H1 (cell line): ENCODE measurements around the gene OR8B8. TPM values are rescaled to one million over a fixed set of nuclear protein-coding genes. Genes with fewer than 3 reads are reported as not detected.

Source experiments
- CTCF ChIA-PET: fragments of 300-600 bp; sonication (Branson Sonifier 250); formaldehyde crosslinking; loops from one replicate; lab custom pipeline; 2021; ENCODE audit not compliant: partially characterized antibody; lab: Charles Lee
- POLR2A ChIA-PET: fragments of 300-600 bp; sonication (Branson Sonifier 250); formaldehyde crosslinking; loops from one replicate; lab custom pipeline; 2021; ENCODE audit warnings: inconsistent platforms; ENCODE audit not compliant: partially characterized antibody; lab: Charles Lee
- DNase-seq, 2 experiments: peaks; one replicate each; pipeline versions ENCODE4 v3.0.0 to v3.0.0-alpha.2; 2010 to 2022; ENCODE audit warnings: low spot score in 2 of 2, low read depth in 1 of 2, mixed read lengths in 1 of 2
- FAIRE-seq: peaks from 2 replicates; lab custom pipeline; 2011; peaks lifted over from hg19 to GRCh38; lab: Jason Lieb, UNC
- H2AFZ ChIP-seq: 2 replicates; pipeline ENCODE4 v1.8.1; 2012; ENCODE audit warnings: low read length, inconsistent platforms
- H2AK5ac ChIP-seq: 2 replicates; pipeline ENCODE4 v1.6.1; 2013; ENCODE audit warnings: low read depth, low read length
- H2BK120ac ChIP-seq: replicated peaks from 2 replicates; pipeline ENCODE3; 2013; ENCODE audit warnings: low read depth, low read length, inconsistent platforms
- H2BK12ac ChIP-seq: 2 replicates; pipeline ENCODE4 v1.6.1; 2013; ENCODE audit warnings: low read depth, low read length
- H2BK15ac ChIP-seq: 2 replicates; pipeline ENCODE4 v1.6.1; 2013; ENCODE audit warnings: low read length
- H2BK20ac ChIP-seq: 2 replicates; pipeline ENCODE4 v1.6.1; 2013; ENCODE audit warnings: low read length
- H2BK5ac ChIP-seq: 2 replicates; pipeline ENCODE4 v1.6.1; 2013; ENCODE audit warnings: low read depth, low read length
- H3K14ac ChIP-seq: 2 replicates; pipeline ENCODE4 v1.6.1; 2013; ENCODE audit warnings: inconsistent platforms; ENCODE audit not compliant: insufficient read length
- H3K18ac ChIP-seq: 2 replicates; pipeline ENCODE4 v1.6.1; 2013; ENCODE audit warnings: low read length; ENCODE audit errors: extremely low read depth
- H3K23ac ChIP-seq: 2 replicates; pipeline ENCODE4 v1.6.1; 2013; ENCODE audit warnings: inconsistent platforms; ENCODE audit not compliant: insufficient read length
- H3K23me2 ChIP-seq: 2 replicates; pipeline ENCODE4 v1.6.1; 2013; ENCODE audit warnings: low read depth, low read length
- H3K27ac ChIP-seq: 2 replicates; pipeline ENCODE4 v1.6.1; 2011; ENCODE audit warnings: low read depth, low read length, inconsistent platforms
- H3K27me3 ChIP-seq, 4 experiments: replicated peaks in 1 of 4; 1 replicate in 1 of 4; 2 replicates in 3 of 4; pipeline versions ENCODE4 v1.6.1 to v1.8.1; 2011 to 2013; ENCODE audit warnings: low read length in 3 of 4, mild to moderate bottlenecking in 3 of 4, inconsistent platforms in 2 of 4, mixed read lengths in 2 of 4, moderate library complexity in 1 of 4; ENCODE audit not compliant: control insufficient read depth in 3 of 4, insufficient read depth in 3 of 4; ENCODE audit errors: extremely low read depth in 1 of 4
- H3K36me3 ChIP-seq, 4 experiments: 2 replicates each; pipeline versions ENCODE4 v1.6.1 to v1.8.1; 2011 to 2013; ENCODE audit warnings: mild to moderate bottlenecking in 4 of 4, low read length in 3 of 4, moderate library complexity in 2 of 4, control low read depth in 1 of 4, inconsistent platforms in 1 of 4; ENCODE audit not compliant: insufficient read depth in 4 of 4, control insufficient read depth in 2 of 4
- H3K4ac ChIP-seq: replicated peaks from 2 replicates; pipeline ENCODE3; 2013; ENCODE audit warnings: low read length, low read depth, mixed read lengths, inconsistent platforms; ENCODE audit not compliant: insufficient read length
- H3K4me1 ChIP-seq, 4 experiments: replicated peaks in 1 of 4; 1 replicate in 1 of 4; 2 replicates in 3 of 4; pipeline versions ENCODE4 v1.6.1 to v1.8.1; 2011 to 2013; ENCODE audit warnings: low read length in 3 of 4, inconsistent platforms in 2 of 4, mixed read lengths in 1 of 4; ENCODE audit not compliant: insufficient read depth in 4 of 4, control insufficient read depth in 3 of 4
- H3K4me2 ChIP-seq, 2 experiments: 2 replicates each; pipeline versions ENCODE4 v1.6.1 to v1.8.1; 2011 to 2013; ENCODE audit warnings: low read depth in 2 of 2, low read length in 2 of 2, control low read depth in 1 of 2, inconsistent platforms in 1 of 2, mild to moderate bottlenecking in 1 of 2; ENCODE audit not compliant: insufficient read depth in 1 of 2
- H3K4me3 ChIP-seq, 4 experiments: fragments of 200-600, 300-600 bp in 1 of 4; sonication (generic), shearing (Covaris generic), sonication (Bioruptor Twin) in 1 of 4; 2 replicates each; pipeline versions ENCODE4 v1.5.1 to v1.8.1; 2011 to 2016; ENCODE audit warnings: low read length in 4 of 4, low read depth in 3 of 4, control low read depth in 2 of 4, inconsistent platforms in 2 of 4, mild to moderate bottlenecking in 2 of 4, mixed read lengths in 1 of 4, moderate library complexity in 1 of 4; ENCODE audit not compliant: insufficient read depth in 2 of 4; ENCODE audit errors: extremely low read depth in 1 of 4
- H3K56ac ChIP-seq: replicated peaks from 2 replicates; pipeline ENCODE3; 2013; ENCODE audit warnings: low read depth, mild to moderate bottlenecking, mixed read lengths, low read length, inconsistent platforms; ENCODE audit not compliant: insufficient read length
- H3K79me1 ChIP-seq: 2 replicates; pipeline ENCODE4 v1.6.1; 2013; ENCODE audit warnings: low read depth, low read length, control low read depth
- H3K79me2 ChIP-seq, 2 experiments: 2 replicates each; pipeline versions ENCODE4 v1.6.1 to v1.8.1; 2012 to 2013; ENCODE audit warnings: low read length in 2 of 2, mild to moderate bottlenecking in 2 of 2, inconsistent platforms in 1 of 2; ENCODE audit not compliant: insufficient read depth in 2 of 2, control insufficient read depth in 1 of 2
- H3K9ac ChIP-seq, 4 experiments: replicated peaks in 1 of 4; 1 replicate in 1 of 4; 2 replicates in 3 of 4; pipeline versions ENCODE4 v1.6.1 to v1.8.1; 2011 to 2013; ENCODE audit warnings: low read depth in 3 of 4, low read length in 3 of 4, control low read depth in 2 of 4, mild to moderate bottlenecking in 2 of 4, moderate library complexity in 2 of 4, inconsistent platforms in 1 of 4; ENCODE audit errors: extremely low read depth in 1 of 4
- H3K9me3 ChIP-seq, 2 experiments: 2 replicates each; pipeline versions ENCODE4 v1.6.1 to v1.8.1; 2012 to 2013; ENCODE audit warnings: mild to moderate bottlenecking in 2 of 2, moderate library complexity in 2 of 2, control low read depth in 1 of 2, inconsistent platforms in 1 of 2, low read depth in 1 of 2, low read length in 1 of 2, mixed read lengths in 1 of 2; ENCODE audit not compliant: insufficient read depth in 2 of 2
- H4K20me1 ChIP-seq, 2 experiments: replicated peaks in 1 of 2; 2 replicates each; pipeline versions ENCODE3 to v1.8.1; 2011 to 2013; ENCODE audit warnings: inconsistent platforms in 2 of 2, low read length in 2 of 2, mild to moderate bottlenecking in 1 of 2; ENCODE audit not compliant: insufficient read depth in 2 of 2, control insufficient read depth in 1 of 2
- H4K5ac ChIP-seq: 2 replicates; pipeline ENCODE4 v1.6.1; 2013; ENCODE audit warnings: low read length, low read depth, mixed read lengths, inconsistent platforms; ENCODE audit not compliant: insufficient read length
- H4K8ac ChIP-seq: 2 replicates; pipeline ENCODE4 v1.8.0; 2013; ENCODE audit warnings: mild to moderate bottlenecking, moderate library complexity, low read length, inconsistent platforms; ENCODE audit not compliant: insufficient read depth; ENCODE audit errors: extremely low read depth
- H4K91ac ChIP-seq: replicated peaks from 2 replicates; pipeline ENCODE3; 2013; ENCODE audit warnings: low read length, mixed read lengths, inconsistent platforms; ENCODE audit not compliant: insufficient read length
- BCL11A ChIP-seq, 2 experiments: IDR thresholded peaks; one replicate each; pipeline ENCODE4 v1.6.1; 2011; ENCODE audit warnings: low read depth in 2 of 2, low read length in 2 of 2, mild to moderate bottlenecking in 2 of 2
- CHD2 ChIP-seq: IDR thresholded peaks from 2 replicates; pipeline ENCODE4 v1.6.1; 2012; ENCODE audit warnings: low read length, improper control_type of control experiment
- HDAC6 ChIP-seq: IDR thresholded peaks from one replicate; pipeline ENCODE4 v1.7.1; 2012; ENCODE audit warnings: low read depth, mild to moderate bottlenecking, inconsistent platforms, low read length, moderate library complexity
- JUN ChIP-seq: IDR thresholded peaks from 2 replicates; pipeline ENCODE4 v1.6.1; 2011; ENCODE audit warnings: low read depth, mild to moderate bottlenecking, improper control_type of control experiment, low read length
- JUND ChIP-seq: IDR thresholded peaks from 2 replicates; pipeline ENCODE4 v1.6.1; 2011; ENCODE audit warnings: mild to moderate bottlenecking, improper control_type of control experiment, low read length
- PHF8 ChIP-seq: fragments of 200-600 bp; sonication (generic); conservative IDR thresholded peaks from 2 replicates; pipeline ENCODE4 v1.7.1; 2012; ENCODE audit warnings: low read depth, mild to moderate bottlenecking, inconsistent platforms, low read length, moderate library complexity
- RFX5 ChIP-seq: IDR thresholded peaks from 2 replicates; pipeline ENCODE4 v1.6.1; 2011; ENCODE audit warnings: low read depth, low read length, improper control_type of control experiment, borderline replicate concordance
- SIN3A ChIP-seq, 2 experiments: IDR thresholded peaks in 1 of 2; conservative IDR thresholded peaks in 1 of 2; 2 replicates each; pipeline ENCODE4 v1.6.1; 2011 to 2012; ENCODE audit warnings: low read length in 2 of 2, improper control_type of control experiment in 1 of 2, low read depth in 1 of 2, mild to moderate bottlenecking in 1 of 2
- YY1 ChIP-seq: IDR thresholded peaks from 2 replicates; pipeline ENCODE4 v1.6.1; 2011; ENCODE audit warnings: low read depth, mild to moderate bottlenecking, low read length
- WGBS, 2 experiments: shearing (Covaris generic) in 1 of 2; methylation state at CpG; one replicate each; pipeline versions ENCODE4 v1.1.6 to v1.1.7; 2013 to 2015; ENCODE audit warnings: low lambda C conversion rate in 2 of 2, mixed read lengths in 2 of 2, inconsistent platforms in 1 of 2, low coverage in 1 of 2, missing lambda C conversion rate in 1 of 2; ENCODE audit not compliant: insufficient replicate concordance in 2 of 2, insufficient coverage in 1 of 2, insufficient read length in 1 of 2; ENCODE audit errors: extremely low coverage in 1 of 2, missing lambda C conversion rate in 1 of 2; 5-methylcytosine and 5-hydroxymethylcytosine counted together
- polyA plus RNA-seq, 7 experiments: library from polyadenylated mRNA; depleted of rRNA in 3 of 7; stranded (reverse) in 5 of 7; unstranded in 2 of 7; fragments of >200 nt in 5 of 7; fragments of 200-250 nt in 2 of 7; gene quantifications; 1 replicate in 5 of 7; 2 replicates in 1 of 7; 4 replicates in 1 of 7; pipeline versions ENCODE4 v1.2.1 to v1.2.3, GENCODE V29; 2011 to 2013; ENCODE audit warnings: missing spikeins in 2 of 7, mixed read lengths in 2 of 7
- total RNA-seq: library from RNA; stranded (reverse); fragmentation: NEBNext Ultra II Directional; extraction: Animal tissue kit (Norgen Biotek cat#: 25700); gene quantifications from 2 replicates; pipeline ENCODE4 v1.2.1, GENCODE V29; 2021

Gene OR8B8
- total and polyA plus RNA-seq, 2 of the 8 experiments (the other 6 are each of a cell fraction or from before 2014, with no cell fraction given), result not detected

DNA sequence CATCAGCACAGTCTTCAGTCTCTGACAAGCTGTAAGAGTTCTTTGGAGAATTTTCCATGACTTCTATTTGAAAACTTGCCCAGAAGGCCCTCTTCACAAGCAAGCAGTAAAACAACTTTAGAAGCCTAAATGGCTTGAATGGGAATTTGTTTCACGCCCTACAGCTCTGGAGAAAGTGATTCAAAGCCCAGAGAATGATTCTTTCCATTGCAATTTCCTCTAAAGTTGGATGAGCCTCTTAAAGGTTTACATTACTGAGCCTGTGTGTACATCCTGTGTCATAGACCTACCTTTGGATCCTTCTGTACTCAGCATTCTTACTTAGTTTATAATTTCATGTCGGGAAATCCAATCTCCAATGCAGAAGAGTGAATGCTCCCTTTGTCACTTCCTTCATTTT, 39.9 kb downstream of the OR8B8 start:
- no peaks in the 10 kb centered on the region for H3K27me3 ChIP-seq
- no peaks in the 10 kb centered on the region for H3K23me2 ChIP-seq
- no peak overlapping the region for H3K27ac ChIP-seq
- ChIA-PET CTCF (interaction anchor here (0.6 to 1.6 kb wide), 5 partner anchors 9 to 431 kb away, joined by 3 to 5 read pairs (median 3); no protein-coding TSS in a partner anchor), POLR2A (no interaction called here)
- H2BK120ac ChIP-seq, result no peak overlapping the region
- H3K36me3 ChIP-seq, result no peaks in the 10 kb centered on the region
- 93% methylated on average over 2 of the region's 2 CpGs; no CpG with 5 or more reads in 1 of the 2 experiments for WGBS, 2 experiments
- H2AK5ac ChIP-seq, result no peak overlapping the region
- no peak overlapping the region for H3K4me3 ChIP-seq
- H2BK5ac ChIP-seq, result no peak overlapping the region
- H3K14ac ChIP-seq, result no peak overlapping the region
- H3K4ac ChIP-seq, result no peak overlapping the region
- no peak overlapping the region for H4K5ac ChIP-seq
- no peaks in the 10 kb centered on the region for H3K9me3 ChIP-seq
- H3K4me1 ChIP-seq, result no peaks in the 10 kb centered on the region
- no peak overlapping the region for H4K8ac ChIP-seq
- H2BK12ac ChIP-seq, result no peak overlapping the region
- no peaks in the 10 kb centered on the region for H3K79me2 ChIP-seq
- H3K56ac ChIP-seq, result no peak overlapping the region
- FAIRE-seq, result no peak
- no peak overlapping the region for H3K9ac ChIP-seq
- H3K18ac ChIP-seq, result no peak overlapping the region
- no peak overlapping the region for H4K91ac ChIP-seq
- no peak overlapping the region for H2BK20ac ChIP-seq
- no peak overlapping the region for H2BK15ac ChIP-seq
- H3K79me1 ChIP-seq, result no peaks in the 10 kb centered on the region
- no peak overlapping the region for H3K23ac ChIP-seq
- no peaks in the 10 kb centered on the region for H4K20me1 ChIP-seq
- DNase-seq, result no peak
- no peak overlapping the region for H2AFZ ChIP-seq
- H3K4me2 ChIP-seq, result no peak overlapping the region
- TF ChIP-seq BCL11A (IDR thresholded peaks at IDR 0.05; ENCODE audit: low read depth in 2 of 2, low read length in 2 of 2), result no peak
- no peak for TF ChIP-seq JUND
- TF ChIP-seq RFX5, result no peak
- TF ChIP-seq HDAC6, result no peak
- TF ChIP-seq JUN, result no peak
- TF ChIP-seq SIN3A (conservative IDR thresholded peaks at IDR 0.05 in 1 of 2, IDR thresholded peaks at IDR 0.05 in 1 of 2; ENCODE audit: low read depth in 1 of 2, low read length in 2 of 2), result no peak
- TF ChIP-seq CHD2, result no peak
- no peak for TF ChIP-seq YY1
- TF ChIP-seq PHF8, result no peak
